Activated B cell treated with CpG ODN at 0.5 μM for 24 hours (primary cell): ENCODE data around the gene SHFL. TPM values are rescaled to one million over a fixed set of nuclear protein-coding genes. Genes with fewer than 3 reads are reported as not detected.
A peak's percentile ranks its signal among the peaks of the same experiment; 100 is the strongest.

Experiments used
- ATAC-seq: fragments of 200-7000 bp; cut with Tn5 transposase; one replicate; pipeline ENCODE4 v1.10.0; 2021; ENCODE audit warnings: low read depth, mild to moderate bottlenecking, moderate library complexity
- CTCF ChIA-PET: fragments of 350-600 bp; sonication (Branson Sonifier 250); formaldehyde crosslinking; loops from one replicate; lab custom pipeline; 2021; ENCODE audit warnings: antibody characterized with exemption; lab: Charles Lee
- POLR2A ChIA-PET: fragments of 350-600 bp; sonication (Branson Sonifier 250); formaldehyde crosslinking; loops from one replicate; lab custom pipeline; 2021; ENCODE audit warnings: antibody characterized with exemption; lab: Charles Lee
- DNase-seq: peaks from one replicate; pipeline ENCODE4 v3.0.0; 2022
- H3K27ac Mint-ChIP-seq: one replicate; pipeline ENCODE4 v1.8.0; 2020; ENCODE audit warnings: mixed read lengths
- H3K27me3 Mint-ChIP-seq: one replicate; pipeline ENCODE4 v1.8.0; 2021; ENCODE audit warnings: mixed read lengths
- H3K36me3 Mint-ChIP-seq: one replicate; pipeline ENCODE4 v1.8.0; 2021; ENCODE audit warnings: low read depth, mixed read lengths
- H3K4me1 Mint-ChIP-seq: one replicate; pipeline ENCODE4 v1.8.0; 2021; ENCODE audit warnings: mixed read lengths
- H3K4me3 Mint-ChIP-seq: one replicate; pipeline ENCODE4 v1.8.0; 2020; ENCODE audit warnings: mild to moderate bottlenecking, mixed read lengths
- H3K9me3 Mint-ChIP-seq: one replicate; pipeline ENCODE4 v1.8.0; 2020; ENCODE audit warnings: mixed read lengths
- CTCF ChIP-seq: fragments of 200-600 bp; IDR thresholded peaks from one replicate; pipeline ENCODE4 v1.8.0; 2022; ENCODE audit warnings: antibody characterized with exemption, mild to moderate bottlenecking
- intact Hi-C: fragments of 100-400 bp; cut with micrococcal nuclease; formaldehyde crosslinking; loops from one replicate; pipeline ENCODE4 v1.15.1; 2024
- total RNA-seq: library from RNA; stranded (reverse); gene quantifications from 2 replicates; pipeline ENCODE4 v1.2.3, GENCODE V29; 2022

SHFL gene
- total RNA-seq, 1 donor from 2014 or later, result 61.3 TPM

GRCh38 chr19:10102787-10103236, 16.7 kb downstream of the SHFL start:
- Mint-ChIP-seq H3K27me3 (no peaks in the 10 kb centered on the region), H3K9me3 (no peaks in the 10 kb centered on the region), H3K36me3 (peaks cover 12% of the 10 kb centered on the region), H3K4me3 (peak overlapping the region; percentile 71), H3K4me1 (peaks cover 79% of the 10 kb centered on the region), H3K27ac (peak overlapping the region; percentile 99)
- intact Hi-C loops, result loop anchor here (1.0 to 10.0 kb wide), 6 partner anchors 8 to 772 kb away; partner anchors contain the start of genes CARM1, DNMT1, KRI1 and P2RY11
- peak; percentile 68 for ATAC-seq
- CTCF ChIA-PET, result interaction anchor here (0.9 to 1.7 kb wide), 3 partner anchors 9 to 286 kb away, joined by 3 to 4 read pairs (median 4); partner anchors contain the start of gene P2RY11
- no peak for TF ChIP-seq CTCF
- POLR2A ChIA-PET, result interaction anchor here (0.6 to 11.0 kb wide), 17 partner anchors 11 to 464 kb away, joined by 3 to 297 read pairs (median 6); partner anchors contain the start of genes DNMT1, EIF3G, FBXL12 and ICAM1
- DNase-seq, result peak; percentile 63

GRCh38 chr19:10104130-10104513, 18.0 kb downstream of the SHFL start:
- ChIA-PET POLR2A (interaction anchor here (0.7 to 11.0 kb wide), 9 partner anchors 9 to 1655 kb away, joined by 3 to 297 read pairs (median 5); partner anchors contain the start of genes EIF3G, FBXL12, ICAM1 and P2RY11), CTCF (interaction anchor here (0.8 to 1.8 kb wide), 3 partner anchors 8 to 146 kb away, joined by 3 to 6 read pairs (median 4); no protein-coding TSS in a partner anchor)
- no peaks in the 10 kb centered on the region for H3K9me3 Mint-ChIP-seq
- ATAC-seq (no peak), DNase-seq (no peak)
- H3K4me1 Mint-ChIP-seq, result peaks cover 72% of the 10 kb centered on the region
- H3K36me3 Mint-ChIP-seq, result peaks cover 24% of the 10 kb centered on the region
- peak overlapping the region; percentile 99 for H3K27ac Mint-ChIP-seq
- no peak overlapping the region for H3K4me3 Mint-ChIP-seq
- H3K27me3 Mint-ChIP-seq, result no peaks in the 10 kb centered on the region
- intact Hi-C loops, result loop anchor here (10.0 kb wide), 3 partner anchors 91 to 771 kb away; partner anchors contain the start of genes CARM1, DNMT1 and PDE4A
- no peak for TF ChIP-seq CTCF

GRCh38 chr19:10104665-10105508, 18.8 kb downstream of the SHFL start:
- peaks cover 32% of the 10 kb centered on the region for H3K36me3 Mint-ChIP-seq
- H3K9me3 Mint-ChIP-seq, result no peaks in the 10 kb centered on the region
- TF ChIP-seq CTCF, result no peak
- H3K27ac Mint-ChIP-seq, result peak overlapping the region; percentile 99
- H3K4me1 Mint-ChIP-seq, result peaks cover 73% of the 10 kb centered on the region
- intact Hi-C loops, result loop anchor here (10.0 kb wide), 3 partner anchors 90 to 770 kb away; partner anchors contain the start of genes CARM1, DNMT1 and PDE4A
- ATAC-seq, result peak; percentile 22
- H3K27me3 Mint-ChIP-seq, result no peaks in the 10 kb centered on the region
- POLR2A ChIA-PET, result interaction anchor here (0.7 to 11.0 kb wide), 7 partner anchors 10 to 463 kb away, joined by 4 to 297 read pairs (median 6); partner anchors contain the start of genes EIF3G and P2RY11
- H3K4me3 Mint-ChIP-seq, result peak overlapping the region; percentile 86
- DNase-seq, result peak; percentile 35
- CTCF ChIA-PET, result interaction anchor here (0.8 to 1.8 kb wide), 3 partner anchors 8 to 145 kb away, joined by 3 to 6 read pairs (median 4); no protein-coding TSS in a partner anchor

- peak overlapping the region; percentile 86 for H3K4me3 Mint-ChIP-seq
- intact Hi-C loops, result loop anchor here (1.0 to 10.0 kb wide), 5 partner anchors 9 to 769 kb away; partner anchors contain the start of genes CARM1, DNMT1, PDE4A and SHFL
- CTCF ChIA-PET, result interaction anchor here (0.9 kb wide), 1 partner anchor 10 kb away, joined by 3 read pairs; no protein-coding TSS in a partner anchor
- DNase-seq, result no peak
- peaks cover 37% of the 10 kb centered on the region for H3K36me3 Mint-ChIP-seq
- ATAC-seq, result peak; percentile 5
- H3K9me3 Mint-ChIP-seq, result no peaks in the 10 kb centered on the region
- H3K27ac Mint-ChIP-seq, result peak overlapping the region; percentile 99
- H3K27me3 Mint-ChIP-seq, result no peaks in the 10 kb centered on the region
- POLR2A ChIA-PET, result interaction anchor here (0.9 to 11.0 kb wide), 8 partner anchors 9 to 146 kb away, joined by 3 to 297 read pairs (median 8); partner anchors contain the start of genes DNMT1, EIF3G, MRPL4 and P2RY11
- TF ChIP-seq CTCF, result no peak
- H3K4me1 Mint-ChIP-seq, result peaks cover 73% of the 10 kb centered on the region
Measured at GRCh38 chr19:10105509-10106099, 19.5 kb downstream of the SHFL start.
